ENCODE measurements around the gene BTRC. TPM values are rescaled to one million over a fixed set of nuclear protein-coding genes. Genes with fewer than 3 reads are reported as not detected.
A peak's percentile ranks its signal among the peaks of the same experiment; 100 is the strongest.

The BTRC gene
- total and polyA plus RNA-seq, 2 donors (not counting 3 experiments of a cell fraction or from before 2014, with no cell fraction given) = 11.6 to 18.5 TPM

GRCh38 chr10:101601541-101601940, 247.6 kb downstream of the BTRC start:
- Histone ChIP-seq H3K4me3 (replicated peaks in 1 of 3; ENCODE audit: insufficient read depth in 1 of 3, low read depth in 1 of 3, low read length in 3 of 3) (no peak overlapping the region), H2AFZ (ENCODE audit: low read depth, low read length) (no peak overlapping the region), H3K4me1 (ENCODE audit: control insufficient read depth, extremely low read depth, insufficient read depth, low read length) (no peaks in the 10 kb centered on the region), H3K27me3 (ENCODE audit: control insufficient read depth in 2 of 2, insufficient read depth in 2 of 2, low read length in 2 of 2) (no peaks in the 10 kb centered on the region), H4K20me1 (replicated peaks; ENCODE audit: control insufficient read depth, extremely low read depth, insufficient read depth, low read length) (no peaks in the 10 kb centered on the region), H3K9ac (replicated peaks; ENCODE audit: extremely low read depth, insufficient read depth, low read length) (no peak overlapping the region), H3K9me3 (replicated peaks; ENCODE audit: control insufficient read depth, insufficient read depth, low read length) (no peaks in the 10 kb centered on the region), H3K27ac (ENCODE audit: insufficient read depth, low read depth, low read length) (no peak overlapping the region), H3K9me1 (replicated peaks; ENCODE audit: control insufficient read depth, extremely low read depth, insufficient read depth, low read length) (no peaks in the 10 kb centered on the region), H3K36me3 (ENCODE audit: control insufficient read depth in 2 of 2, extremely low read depth in 1 of 2, insufficient read depth in 2 of 2, low read length in 2 of 2) (no peaks in the 10 kb centered on the region), H3K79me2 (ENCODE audit: control insufficient read depth, insufficient read depth, low read length) (no peaks in the 10 kb centered on the region), H3K4me2 (ENCODE audit: insufficient read depth, low read length) (no peak overlapping the region)
- intact Hi-C loops (cut with micrococcal nuclease) = loop anchor here (10.0 kb wide), 1 partner anchor 473 kb away; no protein-coding TSS in a partner anchor
- ChIA-PET POLR2A (no interaction called here), CTCF (interaction anchor here (1.1 to 4.9 kb wide), 4 partner anchors 61 to 471 kb away, joined by 3 to 193 read pairs (median 16); partner anchors contain the start of gene NPM3)
- DNase-seq (ENCODE audit: low read depth, low spot score) = no peak
- BruUV-seq (replicated peaks) = no TSS peak
- dilution Hi-C loops (cut with MboI; ENCODE audit: extremely low pct_ligation_motif_present, low sequenced_read_pairs) = no loop called here
- no peak for TF ChIP-seq GATA2 (IDR thresholded peaks at IDR 0.05; ENCODE audit: insufficient read depth, insufficient read length, low read depth, low read length)
- TF ChIP-seq FOS (IDR thresholded peaks at IDR 0.05; ENCODE audit: borderline replicate concordance, insufficient read depth, low read length) = no peak
- FAIRE-seq = no peak

- H3K9me1 ChIP-seq (replicated peaks; ENCODE audit: control insufficient read depth, extremely low read depth, insufficient read depth, low read length) = no peaks in the 10 kb centered on the region
- H3K9ac ChIP-seq (replicated peaks; ENCODE audit: extremely low read depth, insufficient read depth, low read length) = no peak overlapping the region
- ChIA-PET CTCF (interaction anchor here (0.6 to 4.9 kb wide), 55 partner anchors 8 to 472 kb away, joined by 3 to 193 read pairs (median 4); partner anchors contain the start of genes DPCD, NPM3, OGA and POLL), POLR2A (no interaction called here)
- H3K4me3 ChIP-seq (replicated peaks in 1 of 3; ENCODE audit: insufficient read depth in 1 of 3, low read depth in 1 of 3, low read length in 3 of 3) = no peak overlapping the region
- no peaks in the 10 kb centered on the region for H4K20me1 ChIP-seq (replicated peaks; ENCODE audit: control insufficient read depth, extremely low read depth, insufficient read depth, low read length)
- H3K79me2 ChIP-seq (ENCODE audit: control insufficient read depth, insufficient read depth, low read length) = no peaks in the 10 kb centered on the region
- DNase-seq (ENCODE audit: low read depth, low spot score) (peak; percentile 56), FAIRE-seq (peak; percentile 87)
- dilution Hi-C loops (cut with MboI; ENCODE audit: extremely low pct_ligation_motif_present, low sequenced_read_pairs) (no loop called here), intact Hi-C loops (cut with micrococcal nuclease) (loop anchor here (1.0 to 10.0 kb wide), 3 partner anchors 92 to 472 kb away; partner anchors contain the start of gene FBXW4)
- no peaks in the 10 kb centered on the region for H3K36me3 ChIP-seq (ENCODE audit: control insufficient read depth in 2 of 2, extremely low read depth in 1 of 2, insufficient read depth in 2 of 2, low read length in 2 of 2)
- TF ChIP-seq MYC (IDR thresholded peaks at IDR 0.05; ENCODE audit: low read depth, low read length) (no peak), FOS (IDR thresholded peaks at IDR 0.05; ENCODE audit: borderline replicate concordance, insufficient read depth, low read length) (no peak), POLR2AphosphoS5 (IDR thresholded peaks at IDR 0.05; ENCODE audit: insufficient read depth, low read depth, low read length) (no peak), JUN (IDR thresholded peaks at IDR 0.05; ENCODE audit: borderline replicate concordance, insufficient read depth, insufficient read length, low read depth) (no peak), MAX (IDR thresholded peaks at IDR 0.05; ENCODE audit: insufficient read depth, insufficient read length) (no peak), CTCF (IDR thresholded peaks at IDR 0.05; ENCODE audit: extremely low read depth in 1 of 2, insufficient read depth in 1 of 2, low read depth in 1 of 2, low read length in 2 of 2) (peak; percentile 82 to 95)
- no peak overlapping the region for H2AFZ ChIP-seq (ENCODE audit: low read depth, low read length)
- BruUV-seq (replicated peaks) = no TSS peak
- no peak overlapping the region for H3K27ac ChIP-seq (ENCODE audit: insufficient read depth, low read depth, low read length)
- H3K4me2 ChIP-seq (ENCODE audit: insufficient read depth, low read length) = no peak overlapping the region
- H3K27me3 ChIP-seq (ENCODE audit: control insufficient read depth in 2 of 2, insufficient read depth in 2 of 2, low read length in 2 of 2) = no peaks in the 10 kb centered on the region
- no peaks in the 10 kb centered on the region for H3K4me1 ChIP-seq (ENCODE audit: control insufficient read depth, extremely low read depth, insufficient read depth, low read length)
- H3K9me3 ChIP-seq (replicated peaks; ENCODE audit: control insufficient read depth, insufficient read depth, low read length) = no peaks in the 10 kb centered on the region
Measured at GRCh38 chr10:101602761-101603398, 248.9 kb downstream of the BTRC start.
